Ectodermal cell (in vitro differentiated cells): ENCODE results near the gene CPA5.
"Not testable (repeated sequence)": the region's sequence is repeated elsewhere in the genome, so short reads cannot be mapped to it uniquely, and the experiment has no call there.

Experiments used
- H3K27ac ChIP-seq: 2 replicates; pipeline ENCODE4 v1.7.0; 2013; ENCODE audit warnings: mild to moderate bottlenecking, low read depth, low read length; ENCODE audit not compliant: insufficient read depth, poor library complexity, severe bottlenecking
- H3K27me3 ChIP-seq: 2 replicates; pipeline ENCODE4 v1.7.0; 2013; ENCODE audit warnings: mild to moderate bottlenecking, low read length; ENCODE audit not compliant: insufficient read depth, control insufficient read depth, poor library complexity, severe bottlenecking
- H3K36me3 ChIP-seq: one replicate; pipeline ENCODE4 v1.7.0; 2013; ENCODE audit warnings: low read length; ENCODE audit not compliant: control insufficient read depth, insufficient read depth
- H3K4me1 ChIP-seq: one replicate; pipeline ENCODE4 v1.7.0; 2013; ENCODE audit warnings: low read length; ENCODE audit not compliant: control insufficient read depth, insufficient read depth
- H3K4me3 ChIP-seq: 2 replicates; pipeline ENCODE4 v1.7.0; 2013; ENCODE audit warnings: low read depth, low read length, control low read depth; ENCODE audit not compliant: insufficient read depth
- H3K9me3 ChIP-seq: 2 replicates; pipeline ENCODE4 v1.7.0; 2013; ENCODE audit warnings: mild to moderate bottlenecking, low read length, moderate library complexity; ENCODE audit not compliant: control insufficient read depth
- WGBS, 2 experiments: methylation state at CpG; one replicate each; pipeline ENCODE4 v1.1.7; 2013; ENCODE audit warnings: missing lambda C conversion rate in 2 of 2; 5-methylcytosine and 5-hydroxymethylcytosine counted together

The CPA5 gene

DNA sequence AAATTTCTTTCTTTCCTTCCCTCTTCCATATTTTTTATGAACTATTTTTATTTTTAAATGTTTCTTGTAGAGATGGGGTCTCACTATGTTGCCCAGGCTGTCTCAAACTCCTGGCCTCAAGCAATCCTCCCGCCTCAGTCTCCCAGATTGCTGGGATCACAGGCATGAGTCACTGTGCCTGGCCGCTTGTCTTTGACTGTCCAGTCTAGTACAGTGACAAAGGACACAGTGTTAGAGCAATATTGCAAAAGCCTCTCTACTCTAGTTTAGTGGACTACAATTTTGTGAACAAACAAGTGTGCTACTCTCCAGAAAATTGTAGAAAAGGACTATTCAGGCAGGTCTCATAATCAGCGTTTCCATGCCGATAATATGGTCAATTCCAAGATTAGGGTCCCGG, 40.6 kb upstream of the CPA5 start:
- H3K27ac ChIP-seq, result no peak overlapping the region
- H3K36me3 ChIP-seq, result no peaks in the 10 kb centered on the region
- no peaks in the 10 kb centered on the region for H3K27me3 ChIP-seq
- 96 to 98% methylated on average over 5 of the region's 5 CpGs for WGBS, 2 experiments
- H3K4me3 ChIP-seq, result no peak overlapping the region
- no peaks in the 10 kb centered on the region for H3K4me1 ChIP-seq
- H3K9me3 ChIP-seq, result no peaks in the 10 kb centered on the region

DNA sequence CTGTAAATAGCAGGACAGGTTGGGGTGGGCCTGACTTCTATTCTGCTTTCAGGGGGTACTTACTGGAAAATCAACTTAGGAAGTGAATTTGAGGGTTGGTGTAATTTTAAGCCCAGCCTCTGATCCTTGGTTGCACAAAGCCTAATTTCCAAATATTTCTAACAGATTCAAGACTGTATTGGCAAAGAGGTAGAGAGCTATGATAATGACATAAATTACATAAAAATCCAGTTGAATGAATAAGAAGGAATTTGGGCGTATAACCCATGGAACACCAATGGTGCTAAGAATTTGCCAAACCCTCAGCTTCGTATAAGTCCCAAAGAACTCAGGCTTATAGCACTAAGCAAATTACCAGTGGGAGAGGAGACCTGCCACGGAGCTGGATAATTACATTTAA, 39.7 kb upstream of the CPA5 start:
- Histone ChIP-seq H3K4me1 (no peaks in the 10 kb centered on the region), H3K36me3 (no peaks in the 10 kb centered on the region), H3K4me3 (no peak overlapping the region), H3K9me3 (no peaks in the 10 kb centered on the region), H3K27me3 (no peaks in the 10 kb centered on the region), H3K27ac (no peak overlapping the region)
- 95 to 97% methylated on average over 3 of the region's 3 CpGs for WGBS, 2 experiments

- no peaks in the 10 kb centered on the region for H3K36me3 ChIP-seq
- no peak overlapping the region for H3K27ac ChIP-seq
- no peaks in the 10 kb centered on the region for H3K27me3 ChIP-seq
- 93 to 94% methylated on average over 21 of the region's 21 CpGs for WGBS, 2 experiments
- H3K9me3 ChIP-seq, result no peaks in the 10 kb centered on the region
- H3K4me3 ChIP-seq, result no peak overlapping the region
- H3K4me1 ChIP-seq, result no peaks in the 10 kb centered on the region
Measured at GRCh38 chr7:130305433-130306042, 39.1 kb upstream of the CPA5 start.

GRCh38 chr7:130309986-130310385, 34.6 kb upstream of the CPA5 start:
- H3K27me3 ChIP-seq, result no peaks in the 10 kb centered on the region
- H3K9me3 ChIP-seq, result no peaks in the 10 kb centered on the region
- H3K27ac ChIP-seq, result no peak overlapping the region
- H3K4me3 ChIP-seq, result no peak overlapping the region
- H3K4me1 ChIP-seq, result no peaks in the 10 kb centered on the region
- H3K36me3 ChIP-seq, result no peaks in the 10 kb centered on the region
- WGBS, 2 experiments, result 93 to 100% methylated on average over 3 to 5 of the region's 6 CpGs

- H3K36me3 ChIP-seq, result no peaks in the 10 kb centered on the region
- no peak overlapping the region for H3K4me3 ChIP-seq
- no peaks in the 10 kb centered on the region for H3K4me1 ChIP-seq
- H3K9me3 ChIP-seq, result no peaks in the 10 kb centered on the region
- H3K27ac ChIP-seq, result no peak overlapping the region
- WGBS, 2 experiments, result 94 to 95% methylated on average over 6 of the region's 6 CpGs
- H3K27me3 ChIP-seq, result no peaks in the 10 kb centered on the region
Measured at GRCh38 chr7:130314305-130314704, 30.3 kb upstream of the CPA5 start.

DNA sequence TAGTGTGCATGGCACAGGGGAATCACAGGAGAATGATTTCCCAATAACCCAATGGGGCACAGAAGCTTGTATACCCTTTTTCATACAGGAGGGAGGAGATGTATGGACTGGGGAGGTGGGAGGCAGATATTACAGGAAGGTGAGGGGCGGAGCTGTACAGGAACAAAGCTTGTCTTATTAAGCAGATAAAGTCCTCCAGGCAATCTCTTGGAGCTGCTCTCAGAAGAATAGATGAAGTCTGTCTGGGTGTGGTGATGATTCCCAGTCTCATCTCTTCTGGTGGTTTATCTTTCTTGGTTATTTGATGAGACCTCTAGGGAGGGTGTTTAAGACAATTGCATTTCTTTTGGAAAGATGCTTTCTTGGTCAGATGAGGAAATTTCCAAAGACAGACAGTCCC, 25.1 kb upstream of the CPA5 start:
- Histone ChIP-seq H3K4me3 (no peak overlapping the region), H3K27ac (no peak overlapping the region), H3K27me3 (no peaks in the 10 kb centered on the region), H3K36me3 (no peaks in the 10 kb centered on the region), H3K4me1 (peaks cover 5% of the 10 kb centered on the region), H3K9me3 (no peaks in the 10 kb centered on the region)
- WGBS, 2 experiments, result 88 to 93% methylated on average over 1 of the region's 1 CpG

DNA sequence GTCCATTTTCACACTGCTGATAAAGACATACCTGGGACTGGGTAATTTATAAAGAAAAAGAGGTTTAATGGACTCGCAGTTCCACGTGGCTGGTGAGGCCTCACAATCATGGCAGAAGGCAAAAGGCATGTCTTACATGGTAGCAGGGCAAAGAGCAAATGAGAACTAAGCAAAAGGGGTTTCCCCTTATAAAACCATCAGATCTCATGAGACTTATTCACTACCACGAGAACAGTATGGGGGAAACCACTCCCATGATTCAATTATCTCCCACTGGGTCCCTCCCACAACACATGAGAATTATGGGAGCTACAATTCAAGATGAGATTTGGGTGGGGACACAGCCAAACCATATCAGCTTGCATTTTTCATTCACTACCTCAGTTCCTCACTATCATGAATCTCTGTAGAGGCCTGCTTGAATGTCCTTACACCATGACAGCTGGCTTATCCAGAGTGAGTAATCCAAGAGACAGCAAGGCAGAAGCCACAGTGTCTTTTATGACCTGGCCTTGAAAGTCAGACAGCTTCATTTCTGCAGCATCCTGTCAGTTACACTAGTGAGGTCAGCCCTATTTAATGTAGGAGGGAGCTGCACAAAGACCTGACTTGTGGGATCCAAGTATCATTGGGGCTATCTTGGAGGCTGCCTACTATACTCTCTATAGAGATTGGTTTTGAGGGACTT, 22.9 kb upstream of the CPA5 start:
- H3K36me3 ChIP-seq, H3K4me1 ChIP-seq, H3K27me3 ChIP-seq, H3K9me3 ChIP-seq, H3K27ac ChIP-seq, H3K4me3 ChIP-seq: not testable (repeated sequence)
- 85 to 93% methylated on average over 2 to 3 of the region's 3 CpGs for whole genome bisulfite sequencing, 2 experiments

GRCh38 chr7:130322615-130323014, 22.0 kb upstream of the CPA5 start:
- Histone ChIP-seq H3K27ac (no peak overlapping the region), H3K36me3 (no peaks in the 10 kb centered on the region), H3K27me3 (no peaks in the 10 kb centered on the region), H3K4me1 (peaks cover 5% of the 10 kb centered on the region), H3K4me3 (no peak overlapping the region), H3K9me3 (no peaks in the 10 kb centered on the region)
- 87 to 93% methylated on average over 7 of the region's 7 CpGs for WGBS, 2 experiments

DNA sequence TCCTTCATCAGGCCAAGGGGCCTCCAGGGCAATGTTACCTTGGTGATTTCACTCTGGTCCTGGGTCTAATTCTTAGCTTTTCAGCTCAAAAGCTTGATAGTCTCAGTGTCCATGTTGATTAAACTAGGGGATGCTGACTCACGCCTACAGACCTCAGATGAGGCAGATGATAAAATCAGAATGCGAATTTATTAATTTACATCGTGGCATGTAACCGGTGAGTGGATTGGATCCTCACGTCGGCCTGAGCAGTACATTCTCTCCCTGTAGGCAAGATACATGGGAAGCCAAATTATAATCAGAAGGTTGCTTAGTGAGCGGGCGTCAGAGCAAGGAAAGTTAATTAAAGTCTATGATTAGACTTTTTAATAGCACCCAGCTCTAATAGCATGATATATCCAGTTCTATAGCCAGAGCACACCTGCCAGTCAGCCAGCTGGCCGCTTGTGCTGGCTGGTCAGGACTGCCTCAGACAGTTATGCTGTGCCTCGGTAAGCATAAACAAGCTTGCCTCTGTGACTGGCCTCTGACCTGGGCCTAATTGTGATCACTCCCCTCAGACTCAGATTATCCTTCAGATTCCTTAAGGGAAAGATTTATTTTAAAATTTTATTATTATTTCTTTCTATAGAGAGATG, 20.2 kb upstream of the CPA5 start:
- H3K36me3 ChIP-seq, result no peaks in the 10 kb centered on the region
- H3K4me1 ChIP-seq, result peaks cover 5% of the 10 kb centered on the region
- H3K4me3 ChIP-seq, result no peak overlapping the region
- 96 to 97% methylated on average over 10 of the region's 10 CpGs for WGBS, 2 experiments
- no peaks in the 10 kb centered on the region for H3K27me3 ChIP-seq
- H3K27ac ChIP-seq, result no peak overlapping the region
- H3K9me3 ChIP-seq, result no peaks in the 10 kb centered on the region

GRCh38 chr7:130329681-130330080, 14.9 kb upstream of the CPA5 start:
- H3K4me1 ChIP-seq, result no peaks in the 10 kb centered on the region
- H3K27ac ChIP-seq, result no peak overlapping the region
- H3K9me3 ChIP-seq, result no peaks in the 10 kb centered on the region
- no peaks in the 10 kb centered on the region for H3K27me3 ChIP-seq
- no peak overlapping the region for H3K4me3 ChIP-seq
- no peaks in the 10 kb centered on the region for H3K36me3 ChIP-seq
- WGBS, 2 experiments, result 92 to 96% methylated on average over 3 of the region's 3 CpGs
